Neural cell (in vitro differentiated cells): ENCODE results near the gene ATP1B2.

Experiments
- EP300 ChIP-seq: fragments of 450-650 bp; conservative IDR thresholded peaks from 2 replicates; pipeline ENCODE4 v1.6.1; 2014; ENCODE audit warnings: antibody characterized with exemption, mild to moderate bottlenecking, moderate library complexity; ENCODE audit not compliant: poor library complexity, severe bottlenecking
- EZH2 ChIP-seq: fragments of 200-600, 300-800 bp; shearing (Covaris generic), sonication (generic); IDR thresholded peaks from 2 replicates; pipeline ENCODE4 v1.6.1; 2014; ENCODE audit warnings: antibody characterized with exemption, low read length, borderline replicate concordance, mild to moderate bottlenecking; ENCODE audit not compliant: insufficient read depth, poor library complexity, severe bottlenecking
- MXI1 ChIP-seq: fragments of 450-650 bp; conservative IDR thresholded peaks from 2 replicates; pipeline ENCODE4 v1.6.1; 2014; ENCODE audit warnings: antibody characterized with exemption, mild to moderate bottlenecking; ENCODE audit not compliant: poor library complexity, severe bottlenecking
- POLR2AphosphoS5 ChIP-seq: IDR thresholded peaks from 2 replicates; pipeline ENCODE4 v1.6.1; 2012
- RAD21 ChIP-seq: fragments of 450-650 bp; conservative IDR thresholded peaks from 2 replicates; pipeline ENCODE4 v1.6.1; 2014; ENCODE audit warnings: antibody characterized with exemption, mild to moderate bottlenecking, moderate library complexity
- SMC3 ChIP-seq: fragments of 450-650 bp; conservative IDR thresholded peaks from 2 replicates; pipeline ENCODE4 v1.6.1; 2014; ENCODE audit warnings: antibody characterized with exemption, mild to moderate bottlenecking, moderate library complexity; ENCODE audit not compliant: poor library complexity
- TAF1 ChIP-seq: IDR thresholded peaks from 2 replicates; pipeline ENCODE4 v1.6.1; 2012; ENCODE audit warnings: low read depth
- TF ChIP-seq, protein P1 (sequence below): fragments of 450-650 bp; IDR thresholded peaks from 2 replicates; pipeline ENCODE4 v1.5.1; 2014; ENCODE audit warnings: antibody characterized with exemption, mild to moderate bottlenecking, moderate library complexity; ENCODE audit not compliant: poor library complexity, severe bottlenecking
- TF ChIP-seq, protein P2 (sequence below): IDR thresholded peaks from 2 replicates; pipeline ENCODE4 v1.6.1; 2012; ENCODE audit warnings: borderline replicate concordance

DNA sequence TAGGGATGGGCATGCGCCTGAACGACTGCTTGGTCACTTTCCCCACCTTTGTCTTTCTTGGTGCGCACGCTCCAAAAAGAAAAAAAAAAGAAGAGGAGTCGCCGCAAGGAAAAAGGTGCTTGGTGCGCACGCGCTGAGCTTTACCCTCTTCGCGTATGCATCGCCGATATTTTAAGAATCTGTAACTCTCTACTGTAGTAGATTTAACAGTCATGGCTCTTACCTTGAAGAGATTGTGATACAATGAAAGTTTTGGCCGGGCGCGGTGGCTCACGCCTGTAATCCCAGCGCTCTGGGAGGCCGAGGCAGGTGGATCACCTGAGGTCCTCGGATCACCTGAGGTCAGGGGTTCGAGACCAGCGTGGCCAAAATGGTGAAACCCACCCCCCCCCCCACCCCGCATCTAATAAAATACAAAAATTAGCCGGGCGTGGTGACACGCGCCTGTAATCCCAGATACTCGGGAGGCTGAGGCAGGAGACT, 35.4 kb upstream of the ATP1B2 start:
- TF ChIP-seq POLR2AphosphoS5 = no peak
- TF ChIP-seq, protein P1, sequence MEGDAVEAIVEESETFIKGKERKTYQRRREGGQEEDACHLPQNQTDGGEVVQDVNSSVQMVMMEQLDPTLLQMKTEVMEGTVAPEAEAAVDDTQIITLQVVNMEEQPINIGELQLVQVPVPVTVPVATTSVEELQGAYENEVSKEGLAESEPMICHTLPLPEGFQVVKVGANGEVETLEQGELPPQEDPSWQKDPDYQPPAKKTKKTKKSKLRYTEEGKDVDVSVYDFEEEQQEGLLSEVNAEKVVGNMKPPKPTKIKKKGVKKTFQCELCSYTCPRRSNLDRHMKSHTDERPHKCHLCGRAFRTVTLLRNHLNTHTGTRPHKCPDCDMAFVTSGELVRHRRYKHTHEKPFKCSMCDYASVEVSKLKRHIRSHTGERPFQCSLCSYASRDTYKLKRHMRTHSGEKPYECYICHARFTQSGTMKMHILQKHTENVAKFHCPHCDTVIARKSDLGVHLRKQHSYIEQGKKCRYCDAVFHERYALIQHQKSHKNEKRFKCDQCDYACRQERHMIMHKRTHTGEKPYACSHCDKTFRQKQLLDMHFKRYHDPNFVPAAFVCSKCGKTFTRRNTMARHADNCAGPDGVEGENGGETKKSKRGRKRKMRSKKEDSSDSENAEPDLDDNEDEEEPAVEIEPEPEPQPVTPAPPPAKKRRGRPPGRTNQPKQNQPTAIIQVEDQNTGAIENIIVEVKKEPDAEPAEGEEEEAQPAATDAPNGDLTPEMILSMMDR = no peak
- TF ChIP-seq EZH2 = no peak
- TF ChIP-seq SMC3 = no peak
- no peak for TF ChIP-seq MXI1
- no peak for TF ChIP-seq TAF1
- TF ChIP-seq, protein P2, sequence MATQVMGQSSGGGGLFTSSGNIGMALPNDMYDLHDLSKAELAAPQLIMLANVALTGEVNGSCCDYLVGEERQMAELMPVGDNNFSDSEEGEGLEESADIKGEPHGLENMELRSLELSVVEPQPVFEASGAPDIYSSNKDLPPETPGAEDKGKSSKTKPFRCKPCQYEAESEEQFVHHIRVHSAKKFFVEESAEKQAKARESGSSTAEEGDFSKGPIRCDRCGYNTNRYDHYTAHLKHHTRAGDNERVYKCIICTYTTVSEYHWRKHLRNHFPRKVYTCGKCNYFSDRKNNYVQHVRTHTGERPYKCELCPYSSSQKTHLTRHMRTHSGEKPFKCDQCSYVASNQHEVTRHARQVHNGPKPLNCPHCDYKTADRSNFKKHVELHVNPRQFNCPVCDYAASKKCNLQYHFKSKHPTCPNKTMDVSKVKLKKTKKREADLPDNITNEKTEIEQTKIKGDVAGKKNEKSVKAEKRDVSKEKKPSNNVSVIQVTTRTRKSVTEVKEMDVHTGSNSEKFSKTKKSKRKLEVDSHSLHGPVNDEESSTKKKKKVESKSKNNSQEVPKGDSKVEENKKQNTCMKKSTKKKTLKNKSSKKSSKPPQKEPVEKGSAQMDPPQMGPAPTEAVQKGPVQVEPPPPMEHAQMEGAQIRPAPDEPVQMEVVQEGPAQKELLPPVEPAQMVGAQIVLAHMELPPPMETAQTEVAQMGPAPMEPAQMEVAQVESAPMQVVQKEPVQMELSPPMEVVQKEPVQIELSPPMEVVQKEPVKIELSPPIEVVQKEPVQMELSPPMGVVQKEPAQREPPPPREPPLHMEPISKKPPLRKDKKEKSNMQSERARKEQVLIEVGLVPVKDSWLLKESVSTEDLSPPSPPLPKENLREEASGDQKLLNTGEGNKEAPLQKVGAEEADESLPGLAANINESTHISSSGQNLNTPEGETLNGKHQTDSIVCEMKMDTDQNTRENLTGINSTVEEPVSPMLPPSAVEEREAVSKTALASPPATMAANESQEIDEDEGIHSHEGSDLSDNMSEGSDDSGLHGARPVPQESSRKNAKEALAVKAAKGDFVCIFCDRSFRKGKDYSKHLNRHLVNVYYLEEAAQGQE = no peak
- no peak for TF ChIP-seq EP300
- TF ChIP-seq RAD21 = no peak
